HL-60 (cell line): Measurements from ENCODE around the gene TESK2.
"Not testable (repeated sequence)": the region's sequence is repeated elsewhere in the genome, so short reads cannot be mapped to it uniquely, and the experiment has no call there.

ENCODE experiments used
- DNase-seq, 2 experiments: peaks; one replicate each; pipeline ENCODE4 v3.0.0-alpha.2; 2010 to 2020; ENCODE audit warnings: low read depth in 1 of 2, low spot score in 1 of 2
- H3K27ac ChIP-seq: fragments of 250-450 bp; sonication (Bioruptor Pico); replicated peaks from 2 replicates; pipeline ENCODE4 v1.5.1; 2020; ENCODE audit warnings: mild to moderate bottlenecking, moderate library complexity
- H3K27me3 ChIP-seq: fragments of 250-450 bp; sonication (Bioruptor Pico); 2 replicates; pipeline ENCODE4 v1.5.1; 2021; ENCODE audit warnings: mild to moderate bottlenecking, moderate library complexity; ENCODE audit not compliant: insufficient read depth, poor library complexity, severe bottlenecking
- H3K4me3 ChIP-seq: replicated peaks from 2 replicates; pipeline ENCODE4 v1.5.1; 2011; ENCODE audit warnings: mild to moderate bottlenecking, control low read depth, low read length; ENCODE audit not compliant: insufficient read depth
- GABPA ChIP-seq: IDR thresholded peaks from 2 replicates; pipeline ENCODE4 v1.6.1; 2012; ENCODE audit warnings: low read depth
- POLR2AphosphoS5 ChIP-seq: IDR thresholded peaks from 2 replicates; pipeline ENCODE4 v1.6.1; 2012; ENCODE audit warnings: low read depth
- SPI1 ChIP-seq: IDR thresholded peaks from 2 replicates; pipeline ENCODE4 v1.6.1; 2012; ENCODE audit warnings: low read depth, mild to moderate bottlenecking, borderline replicate concordance
- TF ChIP-seq, protein P1 (sequence below): IDR thresholded peaks from 2 replicates; pipeline ENCODE4 v1.6.1; 2012; ENCODE audit warnings: low read depth; ENCODE audit not compliant: insufficient replicate concordance
- TF ChIP-seq, protein P2 (sequence below): IDR thresholded peaks from one replicate; pipeline ENCODE4 v1.5.1; 2011; ENCODE audit warnings: low read length, control low read depth, inconsistent platforms; ENCODE audit not compliant: insufficient read depth

Gene TESK2

DNA sequence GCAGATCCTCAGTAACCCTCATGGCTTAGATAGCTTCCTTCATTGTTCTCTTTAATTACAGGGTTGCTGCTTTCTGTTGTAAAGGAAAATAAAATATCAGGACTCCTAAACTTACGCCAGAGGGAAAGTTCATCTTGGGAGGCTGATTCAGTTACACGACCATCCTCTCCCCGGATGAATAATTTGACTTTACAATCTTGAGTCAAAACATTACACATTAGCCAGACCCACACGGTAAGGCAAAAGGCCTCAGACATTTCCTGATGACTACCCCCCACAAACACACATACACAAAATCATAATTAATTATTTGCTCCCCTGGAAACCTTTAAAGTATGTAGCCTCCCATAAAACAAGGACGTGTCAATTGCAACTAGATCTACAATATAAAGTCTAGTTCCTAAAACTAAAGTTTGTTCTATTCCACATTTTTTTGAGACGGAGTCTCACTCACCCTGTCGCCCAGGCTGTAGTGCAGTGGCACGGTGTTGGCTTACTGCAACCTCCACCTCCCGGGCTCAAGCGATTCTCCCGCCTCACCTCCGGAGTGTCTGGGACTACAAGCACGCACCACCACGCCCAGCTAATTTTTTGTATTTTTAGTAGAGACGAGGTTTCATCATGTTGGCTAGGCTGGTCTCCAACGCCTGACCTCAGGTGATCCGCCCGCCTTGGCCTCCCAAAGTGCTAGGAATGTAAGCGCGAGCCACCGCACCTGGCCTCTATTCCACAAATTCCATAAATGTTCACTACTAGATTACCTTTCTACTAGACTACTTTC is 31.6 kb upstream of the TESK2 start:
- H3K4me3 ChIP-seq, result peak overlapping the region; percentile 96
- no peaks in the 10 kb centered on the region for H3K27me3 ChIP-seq
- H3K27ac ChIP-seq, result peak overlapping the region; percentile 91
- TF ChIP-seq, protein P1, sequence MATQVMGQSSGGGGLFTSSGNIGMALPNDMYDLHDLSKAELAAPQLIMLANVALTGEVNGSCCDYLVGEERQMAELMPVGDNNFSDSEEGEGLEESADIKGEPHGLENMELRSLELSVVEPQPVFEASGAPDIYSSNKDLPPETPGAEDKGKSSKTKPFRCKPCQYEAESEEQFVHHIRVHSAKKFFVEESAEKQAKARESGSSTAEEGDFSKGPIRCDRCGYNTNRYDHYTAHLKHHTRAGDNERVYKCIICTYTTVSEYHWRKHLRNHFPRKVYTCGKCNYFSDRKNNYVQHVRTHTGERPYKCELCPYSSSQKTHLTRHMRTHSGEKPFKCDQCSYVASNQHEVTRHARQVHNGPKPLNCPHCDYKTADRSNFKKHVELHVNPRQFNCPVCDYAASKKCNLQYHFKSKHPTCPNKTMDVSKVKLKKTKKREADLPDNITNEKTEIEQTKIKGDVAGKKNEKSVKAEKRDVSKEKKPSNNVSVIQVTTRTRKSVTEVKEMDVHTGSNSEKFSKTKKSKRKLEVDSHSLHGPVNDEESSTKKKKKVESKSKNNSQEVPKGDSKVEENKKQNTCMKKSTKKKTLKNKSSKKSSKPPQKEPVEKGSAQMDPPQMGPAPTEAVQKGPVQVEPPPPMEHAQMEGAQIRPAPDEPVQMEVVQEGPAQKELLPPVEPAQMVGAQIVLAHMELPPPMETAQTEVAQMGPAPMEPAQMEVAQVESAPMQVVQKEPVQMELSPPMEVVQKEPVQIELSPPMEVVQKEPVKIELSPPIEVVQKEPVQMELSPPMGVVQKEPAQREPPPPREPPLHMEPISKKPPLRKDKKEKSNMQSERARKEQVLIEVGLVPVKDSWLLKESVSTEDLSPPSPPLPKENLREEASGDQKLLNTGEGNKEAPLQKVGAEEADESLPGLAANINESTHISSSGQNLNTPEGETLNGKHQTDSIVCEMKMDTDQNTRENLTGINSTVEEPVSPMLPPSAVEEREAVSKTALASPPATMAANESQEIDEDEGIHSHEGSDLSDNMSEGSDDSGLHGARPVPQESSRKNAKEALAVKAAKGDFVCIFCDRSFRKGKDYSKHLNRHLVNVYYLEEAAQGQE, result no peak
- TF ChIP-seq, protein P2, sequence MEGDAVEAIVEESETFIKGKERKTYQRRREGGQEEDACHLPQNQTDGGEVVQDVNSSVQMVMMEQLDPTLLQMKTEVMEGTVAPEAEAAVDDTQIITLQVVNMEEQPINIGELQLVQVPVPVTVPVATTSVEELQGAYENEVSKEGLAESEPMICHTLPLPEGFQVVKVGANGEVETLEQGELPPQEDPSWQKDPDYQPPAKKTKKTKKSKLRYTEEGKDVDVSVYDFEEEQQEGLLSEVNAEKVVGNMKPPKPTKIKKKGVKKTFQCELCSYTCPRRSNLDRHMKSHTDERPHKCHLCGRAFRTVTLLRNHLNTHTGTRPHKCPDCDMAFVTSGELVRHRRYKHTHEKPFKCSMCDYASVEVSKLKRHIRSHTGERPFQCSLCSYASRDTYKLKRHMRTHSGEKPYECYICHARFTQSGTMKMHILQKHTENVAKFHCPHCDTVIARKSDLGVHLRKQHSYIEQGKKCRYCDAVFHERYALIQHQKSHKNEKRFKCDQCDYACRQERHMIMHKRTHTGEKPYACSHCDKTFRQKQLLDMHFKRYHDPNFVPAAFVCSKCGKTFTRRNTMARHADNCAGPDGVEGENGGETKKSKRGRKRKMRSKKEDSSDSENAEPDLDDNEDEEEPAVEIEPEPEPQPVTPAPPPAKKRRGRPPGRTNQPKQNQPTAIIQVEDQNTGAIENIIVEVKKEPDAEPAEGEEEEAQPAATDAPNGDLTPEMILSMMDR, result no peak
- no peak for TF ChIP-seq GABPA
- TF ChIP-seq SPI1, result no peak
- no peak for TF ChIP-seq POLR2AphosphoS5
- no peak for DNase-seq

DNA sequence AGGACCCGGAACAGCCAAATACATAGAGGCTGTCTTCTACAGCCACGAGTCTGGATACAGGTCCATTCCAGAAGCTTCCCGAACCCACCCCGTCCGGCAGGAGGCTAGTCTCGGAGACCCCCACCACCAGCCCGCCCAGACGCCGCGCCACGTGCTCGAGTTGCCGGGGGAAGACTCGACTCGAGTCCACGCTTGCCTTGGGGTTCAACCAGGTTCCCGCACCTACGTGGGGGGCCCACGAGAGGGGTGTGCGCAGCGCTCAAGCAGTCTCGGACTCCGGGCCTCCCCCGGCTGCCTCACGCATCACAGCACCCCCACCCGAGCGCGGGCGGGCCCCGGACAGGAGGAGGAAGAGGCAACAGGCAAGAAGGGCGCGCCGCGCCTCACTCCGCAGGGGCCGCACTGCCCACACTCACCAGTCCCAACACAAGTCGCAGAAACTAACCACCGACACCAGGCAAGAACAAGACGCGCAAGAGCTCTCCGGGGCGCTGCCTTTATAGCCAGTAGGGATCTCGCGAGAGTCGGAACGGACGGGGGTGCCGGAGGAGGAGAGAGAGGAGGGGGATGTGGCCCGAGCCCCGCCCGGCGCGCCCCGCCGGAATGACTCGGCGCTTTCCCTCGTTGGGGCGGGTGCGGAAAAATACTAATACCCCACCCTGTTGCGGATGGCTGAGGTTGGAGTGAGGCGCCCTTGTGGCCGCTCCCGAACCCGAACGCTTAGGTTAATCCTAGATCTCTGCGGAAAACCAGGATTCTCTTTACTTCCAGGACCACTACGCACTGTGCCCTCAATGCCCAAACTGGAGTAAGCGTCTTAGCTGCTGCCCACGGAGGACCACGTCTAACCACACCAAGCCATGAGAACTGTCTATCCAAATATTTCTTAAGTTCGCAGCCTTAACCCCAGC is 30.7 kb upstream of the TESK2 start, which contains the start of gene PRDX1:
Gene PRDX1, minus strand, starts transcription at position 472 of the 911 bp plus-strand sequence. CDS start 2,841 bp downstream, outside the sequence.
- peak within 1 kb of the TSS; percentile 96 for H3K4me3 ChIP-seq
- DNase-seq, result peak; percentile 96 to 98
- TF ChIP-seq, protein P2, result no peak
- TF ChIP-seq GABPA (no peak; the same call in 1 of the 2 replicates), SPI1 (no peak), POLR2AphosphoS5 (peak; percentile 100)
- TF ChIP-seq, protein P1, result peak; percentile 79
- H3K27me3 ChIP-seq, result no peaks in the 10 kb centered on the region
- peak within 1 kb of the TSS; percentile 91 for H3K27ac ChIP-seq

DNA sequence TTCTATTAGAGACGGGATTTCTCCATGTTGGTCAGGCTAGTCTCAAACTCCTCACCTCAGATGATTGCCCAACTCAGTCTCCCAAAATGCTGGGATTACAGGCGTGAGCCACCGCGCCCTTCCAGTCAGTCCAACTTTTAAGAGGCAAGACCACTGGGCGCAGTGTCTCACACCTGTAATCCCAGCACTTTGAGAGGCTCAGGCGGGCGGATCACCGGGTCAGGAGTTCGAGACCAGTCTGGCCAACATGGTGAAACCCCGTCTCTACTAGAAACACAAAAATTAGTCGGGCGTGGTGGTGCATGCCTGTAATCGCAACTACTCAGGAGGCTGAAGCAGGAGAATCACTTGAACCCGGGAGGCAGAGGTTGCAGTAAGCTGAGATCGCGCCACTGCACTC is 28.8 kb upstream of the TESK2 start:
- H3K4me3 ChIP-seq, H3K27ac ChIP-seq, DNase-seq, H3K27me3 ChIP-seq: not testable (repeated sequence)

DNA sequence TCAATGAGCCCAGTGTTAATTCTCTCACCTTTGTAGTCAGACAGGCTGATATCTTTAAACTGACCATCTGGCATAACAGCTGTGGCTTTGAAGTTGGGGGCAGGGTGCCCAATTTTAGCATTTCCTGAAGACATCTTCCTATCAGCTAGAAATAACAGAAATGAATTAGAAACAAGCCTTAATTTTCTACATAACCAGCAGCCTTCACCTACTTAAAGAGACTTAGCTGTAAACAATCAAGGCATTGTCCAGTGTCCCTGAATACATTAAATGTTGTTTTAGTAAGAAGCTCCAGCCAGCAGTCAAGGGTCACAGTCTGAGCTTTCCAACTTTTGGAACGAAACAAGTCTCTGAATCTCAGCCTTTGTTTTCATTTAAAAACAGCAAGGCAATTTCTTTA is 27.9 kb upstream of the TESK2 start:
- no peak overlapping the region for H3K27ac ChIP-seq
- H3K4me3 ChIP-seq, result no peak overlapping the region
- TF ChIP-seq POLR2AphosphoS5 (no peak), GABPA (no peak), SPI1 (no peak)
- TF ChIP-seq, protein P2, result no peak
- TF ChIP-seq, protein P1, result no peak
- DNase-seq, result no peak
- no peaks in the 10 kb centered on the region for H3K27me3 ChIP-seq

DNA sequence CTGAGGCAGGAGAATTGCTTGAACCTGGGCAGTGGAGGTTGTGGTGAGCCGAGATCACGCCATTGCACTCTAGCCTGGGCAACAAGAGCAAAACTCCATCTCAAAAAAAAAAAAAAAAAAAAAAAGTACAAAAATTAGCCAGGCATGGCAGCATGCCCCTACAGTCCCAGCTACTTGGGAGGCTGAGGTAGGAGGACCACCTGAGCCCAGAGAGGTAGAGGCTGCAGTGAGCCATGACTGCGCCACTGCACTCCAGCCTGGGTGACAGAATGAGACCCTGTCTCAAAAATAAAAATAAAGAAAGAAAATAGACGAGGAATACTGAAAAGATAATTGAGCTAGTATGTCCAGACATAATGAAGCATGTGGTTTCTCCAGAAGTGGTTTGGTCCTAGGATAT is 27.4 kb upstream of the TESK2 start:
- not testable (repeated sequence) for H3K27me3 ChIP-seq, H3K4me3 ChIP-seq, H3K27ac ChIP-seq, DNase-seq
